Motor neuron (in vitro differentiated cells): ENCODE results near the gene ADAM12. TPM values are rescaled to one million over a fixed set of nuclear protein-coding genes. Genes with fewer than 3 reads are reported as not detected.
A peak's percentile ranks its signal among the peaks of the same experiment; 100 is the strongest.

Experiments used
- ATAC-seq, 8 experiments: fragments of 200-7000 bp; cut with Tn5 transposase; replicated peaks in 6 of 8; 2 replicates each; pipeline ENCODE4 v1.8.0; 2021; ENCODE audit warnings: mild to moderate bottlenecking in 8 of 8, moderate library complexity in 8 of 8
- H3K27ac ChIP-seq, 2 donors: fragments of 250-450 bp; sonication (Bioruptor Pico); 2 replicates each; pipeline ENCODE4 v1.9.0; 2021; ENCODE audit warnings: antibody characterized with exemption in 2 of 2, mild to moderate bottlenecking in 2 of 2, moderate library complexity in 1 of 2
- H3K4me1 ChIP-seq, 2 donors: fragments of 250-450 bp; sonication (Bioruptor Pico); replicated peaks in 1 of 2; 2 replicates each; pipeline ENCODE4 v1.6.1; 2021; ENCODE audit warnings: antibody characterized with exemption in 2 of 2, mild to moderate bottlenecking in 2 of 2, moderate library complexity in 1 of 2
- H3K4me3 ChIP-seq, 5 donors: fragments of 250-450 bp; sonication (Bioruptor Pico); 2 replicates each; pipeline ENCODE4 v1.9.0; 2021; ENCODE audit warnings: antibody characterized with exemption in 5 of 5, mild to moderate bottlenecking in 5 of 5, moderate library complexity in 4 of 5
- WGBS, 10 experiments: fragments of 450-650 bp; shearing (Covaris generic); methylation state at CpG; one replicate each; pipeline ENCODE4 v1.0.0; 2022; 5-methylcytosine and 5-hydroxymethylcytosine counted together
- in situ Hi-C, 9 experiments: fragments of 400-800 bp; cut with MboI; loops; one replicate each; pipeline ENCODE4 v1.15.0; 2021; ENCODE audit warnings: low sequenced_read_pairs in 9 of 9, low pct_unique_long_range_greater_than_20kb in 2 of 9; ENCODE audit not compliant: unreplicated experiment in 9 of 9
- total RNA-seq, 8 experiments: library from RNA; unstranded; fragments of 300-600 nt; gene quantifications; 2 replicates each; pipeline versions ENCODE4 v1.2.3 to v1.2.4, GENCODE V29; 2022

Gene ADAM12
- total RNA-seq, 8 experiments from 2014 or later = 0.63 to 62.9 (median 5.5) TPM

DNA sequence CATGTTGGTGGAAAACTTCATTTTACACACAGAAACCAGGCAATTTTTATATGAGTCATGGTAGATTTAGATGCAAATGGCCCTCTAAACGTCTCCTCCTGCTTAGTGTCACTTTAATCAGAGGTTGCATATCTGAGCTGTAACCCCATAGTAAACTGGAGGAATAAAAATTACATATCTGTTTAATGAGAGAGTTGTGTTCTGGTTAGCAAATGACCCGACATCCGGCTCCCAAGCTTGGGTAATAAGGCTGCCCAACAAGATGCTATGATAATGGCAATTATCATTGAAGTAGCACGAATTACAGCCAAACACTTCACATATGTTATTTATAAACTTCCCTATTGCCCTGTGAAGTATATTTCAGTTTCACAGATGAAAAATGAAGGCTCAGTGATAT, 10.6 kb upstream of the ADAM12 start:
- Histone ChIP-seq H3K4me3 (no peak overlapping the region), H3K27ac (no peak overlapping the region), H3K4me1 (peaks cover 21 to 35% of the 10 kb centered on the region in 2 donors)
- peak in 3 of 8 experiments; percentile 39 to 46 (median 44) for ATAC-seq
- in situ Hi-C loops = loop anchor here in 2 of 9 experiments (10.0 to 25.0 kb wide), 5 partner anchors 162 to 414 kb away; no protein-coding TSS in a partner anchor
- WGBS, 10 experiments = 4 to 80% (median 33%) methylated on average over 1 to 4 of the region's 4 CpGs; no CpG with 5 or more reads in 1 of the 10 experiments

DNA sequence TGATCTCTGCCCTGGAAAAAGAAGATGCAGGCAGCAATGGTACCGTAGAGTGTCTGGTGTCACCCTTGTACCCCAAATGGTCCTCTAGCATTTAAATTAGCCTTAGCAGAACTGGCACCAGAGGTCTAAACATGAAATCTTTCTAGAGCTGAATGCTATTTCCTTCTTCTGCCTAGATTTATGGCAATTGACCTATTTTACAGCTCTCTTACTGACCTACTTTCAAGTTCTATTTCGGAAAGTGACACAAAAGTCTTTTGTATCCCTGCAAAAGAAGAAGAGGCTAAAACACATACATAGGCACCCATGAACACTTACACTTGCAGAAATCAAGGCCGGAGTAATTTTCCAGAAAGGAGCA, 10.1 kb upstream of the ADAM12 start:
- peaks cover 15 to 30% of the 10 kb centered on the region in 2 donors for H3K4me1 ChIP-seq
- in situ Hi-C loops = loop anchor here in 2 of 9 experiments (10.0 to 25.0 kb wide), 5 partner anchors 161 to 414 kb away; no protein-coding TSS in a partner anchor
- 25 to 80% (median 70%) methylated on average over 2 to 3 of the region's 3 CpGs for WGBS, 10 experiments
- H3K27ac ChIP-seq = no peak overlapping the region
- no peak overlapping the region for H3K4me3 ChIP-seq
- ATAC-seq = no peak

DNA sequence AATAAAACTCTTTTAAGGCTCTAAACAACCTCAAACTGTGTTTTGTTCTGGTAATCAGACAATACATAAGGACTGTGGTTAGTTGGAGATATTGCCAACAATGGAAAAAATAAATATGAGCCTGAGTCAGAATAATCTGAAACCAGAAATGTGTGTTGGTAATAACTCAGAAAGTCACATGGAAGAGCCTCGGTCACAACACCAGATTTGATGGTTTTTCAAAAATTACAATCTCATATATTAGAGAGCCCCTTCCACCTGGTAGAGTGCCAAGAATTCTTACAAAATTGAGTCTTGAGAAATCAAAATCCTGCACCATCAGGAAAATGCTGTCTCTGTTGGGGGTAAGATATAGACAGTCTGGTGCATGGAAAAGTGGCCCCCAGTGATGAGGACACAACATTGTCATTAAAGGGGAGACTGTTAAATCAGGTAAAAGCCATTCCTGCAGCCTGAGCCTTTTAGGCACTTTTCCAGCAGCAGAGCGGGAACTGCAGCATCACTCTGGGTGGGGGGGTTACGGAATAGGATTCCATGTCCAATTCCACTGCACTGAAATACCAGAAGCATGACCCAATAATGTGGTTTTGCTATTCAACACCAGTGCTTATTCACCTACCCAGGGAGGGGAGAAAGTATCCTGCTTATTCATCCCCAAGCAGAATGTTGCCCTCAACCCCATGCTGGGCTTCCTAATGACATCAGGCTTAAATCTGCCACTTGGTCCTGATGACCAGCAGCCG, 9.5 kb upstream of the ADAM12 start:
- H3K4me3 ChIP-seq = no peak overlapping the region
- WGBS, 10 experiments = 0 to 100% (median 60%) methylated on average over 1 to 4 of the region's 4 CpGs; no CpG with 5 or more reads in 1 of the 10 experiments
- peak in 7 of 8 experiments; percentile 63 to 92 (median 89) for ATAC-seq
- in situ Hi-C loops = loop anchor here in 2 of 9 experiments (10.0 to 25.0 kb wide), 5 partner anchors 161 to 413 kb away; no protein-coding TSS in a partner anchor
- H3K27ac ChIP-seq = no peak overlapping the region
- peaks cover 12 to 24% of the 10 kb centered on the region in 2 donors for H3K4me1 ChIP-seq

DNA sequence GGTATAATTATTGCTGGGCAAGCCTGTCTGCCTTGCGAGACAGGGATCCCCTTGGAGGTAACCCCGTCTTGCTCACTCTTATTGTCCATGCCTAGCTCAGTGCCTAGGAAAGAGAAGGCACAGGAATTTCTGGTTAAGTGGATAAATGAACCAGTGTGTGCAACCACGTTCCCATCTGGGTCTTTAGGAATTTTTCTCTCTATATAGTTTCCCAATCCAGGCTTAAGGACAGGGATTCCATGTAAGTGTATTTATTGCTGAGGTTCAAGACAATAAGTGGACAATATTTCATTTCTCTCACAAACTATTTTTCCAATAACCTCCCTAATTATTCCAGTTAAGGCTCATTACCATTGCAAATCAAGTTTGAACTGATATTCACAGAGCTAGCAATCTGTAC, 8.9 kb upstream of the ADAM12 start:
- in situ Hi-C loops = loop anchor here in 2 of 9 experiments (10.0 to 25.0 kb wide), 5 partner anchors 160 to 412 kb away; no protein-coding TSS in a partner anchor
- H3K27ac ChIP-seq = no peak overlapping the region

DNA sequence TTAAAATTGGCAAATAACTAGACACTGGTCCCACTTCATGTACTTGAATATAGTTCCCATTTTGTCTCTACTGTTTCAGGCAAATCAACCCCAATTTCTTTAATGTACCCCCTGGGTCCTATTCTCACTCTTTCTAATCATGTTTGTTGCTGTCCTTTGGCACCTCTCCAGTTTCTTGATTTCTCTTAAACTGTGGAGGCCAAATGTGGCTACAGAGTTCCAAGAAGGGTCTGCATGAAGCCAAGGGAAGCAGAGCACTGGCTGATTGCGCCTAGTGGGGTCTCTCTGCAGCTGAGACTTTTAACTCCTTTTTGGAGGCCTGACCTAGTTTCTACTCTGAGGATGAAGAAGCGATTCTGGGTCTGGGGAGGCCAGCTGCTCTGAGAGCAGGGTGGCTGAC, 6.7 kb upstream of the ADAM12 start:
- in situ Hi-C loops = loop anchor here in 2 of 9 experiments (10.0 to 25.0 kb wide), 5 partner anchors 158 to 410 kb away; no protein-coding TSS in a partner anchor
- Histone ChIP-seq H3K4me3 (no peak overlapping the region), H3K4me1 (peaks cover 27 to 37% of the 10 kb centered on the region in 2 donors), H3K27ac (no peak overlapping the region)
- 40 to 100% (median 80%) methylated on average over 1 to 2 of the region's 2 CpGs; no CpG with 5 or more reads in 5 of the 10 experiments for WGBS, 10 experiments
- no peak for ATAC-seq

More for the DNA sequence above, 8.9 kb upstream of the ADAM12 start:
- ATAC-seq = peak in 2 of 8 experiments; percentile 7 to 12
- H3K4me3 ChIP-seq = no peak overlapping the region
- peaks cover 9 to 20% of the 10 kb centered on the region in 2 donors for H3K4me1 ChIP-seq
- WGBS, 10 experiments = 17 to 100% (median 95%) methylated on average over 1 to 3 of the region's 3 CpGs; no CpG with 5 or more reads in 2 of the 10 experiments

DNA sequence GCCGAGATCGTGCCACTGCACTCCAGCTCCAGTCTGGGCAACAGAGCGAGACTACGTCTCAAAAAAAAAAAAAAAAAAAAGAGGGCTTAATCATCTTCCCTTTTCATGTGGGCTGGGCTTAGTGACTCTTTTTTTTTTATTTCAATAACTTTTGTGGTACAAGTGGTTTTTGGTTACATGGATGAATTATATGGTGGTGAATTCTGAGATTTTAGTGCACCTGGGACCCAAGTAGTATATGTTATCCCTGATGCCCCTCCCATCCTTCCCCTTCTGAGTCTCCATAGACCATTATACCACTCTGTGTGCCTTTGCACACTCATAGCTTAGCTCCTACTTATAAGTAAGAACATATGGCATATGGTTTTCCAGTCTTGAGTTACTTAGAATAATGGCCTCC, 4.8 kb upstream of the ADAM12 start:
- peaks cover 29 to 32% of the 10 kb centered on the region in 2 donors for H3K4me1 ChIP-seq
- in situ Hi-C loops = loop anchor here in 2 of 9 experiments (10.0 to 25.0 kb wide), 5 partner anchors 156 to 408 kb away; no protein-coding TSS in a partner anchor
- H3K27ac ChIP-seq = no peak overlapping the region
- no peak overlapping the region for H3K4me3 ChIP-seq
- WGBS, 10 experiments = no CpG with 5 or more reads among the region's 4 CpGs
- no peak for ATAC-seq

DNA sequence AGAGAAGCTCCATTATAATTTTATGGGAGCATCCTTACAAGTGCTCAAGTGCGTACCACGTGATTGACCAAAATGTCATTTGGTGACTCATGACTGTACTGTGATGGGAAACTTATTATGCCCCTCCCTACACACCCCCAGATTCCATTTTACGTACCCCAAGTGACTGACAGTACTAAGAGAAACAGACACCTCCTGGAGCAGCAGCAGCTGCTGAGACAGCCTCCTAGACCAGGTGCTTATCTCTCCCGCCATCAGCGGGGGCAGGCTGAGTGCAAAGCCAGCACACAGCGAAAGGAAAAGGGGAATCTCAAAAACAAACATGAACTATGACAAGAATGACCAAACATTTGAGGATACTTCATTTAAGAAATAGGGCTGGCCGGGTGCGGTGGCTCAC, 4.2 kb upstream of the ADAM12 start:
- H3K4me3 ChIP-seq = no peak overlapping the region
- WGBS, 10 experiments = 71 to 100% (median 90%) methylated on average over 1 to 4 of the region's 8 CpGs; no CpG with 5 or more reads in 3 of the 10 experiments
- H3K27ac ChIP-seq = no peak overlapping the region
- in situ Hi-C loops = loop anchor here in 2 of 9 experiments (10.0 to 25.0 kb wide), 5 partner anchors 155 to 408 kb away; no protein-coding TSS in a partner anchor
- peaks cover 26 to 27% of the 10 kb centered on the region in 2 donors for H3K4me1 ChIP-seq
- no peak for ATAC-seq

DNA sequence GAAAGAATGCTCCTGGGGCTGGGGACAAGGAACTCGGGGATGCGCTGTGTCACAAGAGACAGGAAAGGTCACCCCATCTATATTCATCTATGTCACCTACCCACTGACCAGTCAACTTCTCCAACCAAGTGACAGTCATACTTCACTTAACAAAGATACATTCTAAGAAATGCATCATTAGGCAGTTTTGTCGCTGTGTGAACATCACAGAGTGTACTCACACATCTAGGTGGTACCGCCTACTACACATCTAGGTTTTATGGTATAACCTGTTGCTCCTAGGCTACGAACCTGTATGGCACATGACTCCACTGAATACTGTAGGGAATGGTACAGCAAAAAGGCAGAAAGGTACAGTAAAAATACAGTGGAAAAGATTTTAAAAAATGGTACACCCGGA, 3.8 kb upstream of the ADAM12 start:
- in situ Hi-C loops = loop anchor here in 2 of 9 experiments (10.0 to 25.0 kb wide), 5 partner anchors 155 to 407 kb away; no protein-coding TSS in a partner anchor
- no peak overlapping the region for H3K27ac ChIP-seq
- no peak for ATAC-seq
- peaks cover 24 to 27% of the 10 kb centered on the region in 2 donors for H3K4me1 ChIP-seq
- 60 to 100% (median 89%) methylated on average over 1 to 4 of the region's 6 CpGs; no CpG with 5 or more reads in 2 of the 10 experiments for WGBS, 10 experiments
- H3K4me3 ChIP-seq = no peak overlapping the region

DNA sequence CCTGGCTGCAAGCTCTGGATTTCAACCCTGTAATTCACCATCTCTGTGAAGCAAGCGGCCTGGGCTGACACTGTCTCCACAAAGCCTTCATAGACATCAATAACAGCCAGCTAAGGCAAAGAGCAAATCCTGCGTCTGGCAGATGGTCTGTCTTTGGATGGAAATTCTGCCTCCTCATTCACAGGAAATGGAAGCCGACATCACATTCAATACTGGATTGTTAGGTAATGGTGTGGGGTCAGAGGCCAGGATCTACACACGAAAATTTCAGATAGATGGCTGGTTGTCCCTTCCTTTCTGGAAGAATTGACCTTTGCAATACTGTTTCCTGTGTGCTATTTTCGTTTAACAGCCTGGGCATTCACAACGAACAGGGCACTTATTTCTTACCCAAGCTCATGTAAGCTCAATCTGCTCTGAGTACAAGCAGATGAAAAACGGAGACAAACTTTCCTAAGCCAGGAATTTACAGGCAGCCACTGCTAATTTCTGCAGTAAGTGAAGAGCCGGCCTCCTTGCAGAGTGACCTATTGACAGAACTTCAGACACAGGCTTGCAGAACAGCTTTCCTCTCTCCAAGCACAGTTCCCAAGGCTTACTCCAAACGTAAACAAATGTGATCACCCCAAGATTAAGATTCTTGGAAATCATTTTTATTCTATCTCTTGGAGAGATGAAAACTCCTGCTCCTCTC, 3.1 kb upstream of the ADAM12 start:
- H3K27ac ChIP-seq = peak overlapping the region; percentile 55 to 56
- in situ Hi-C loops = loop anchor here in 2 of 9 experiments (10.0 to 25.0 kb wide), 5 partner anchors 154 to 407 kb away; no protein-coding TSS in a partner anchor
- H3K4me1 ChIP-seq = peaks cover 27 to 29% of the 10 kb centered on the region in 2 donors
- 0 to 37% (median 16%) methylated on average over 1 to 9 of the region's 9 CpGs for WGBS, 10 experiments
- H3K4me3 ChIP-seq = no peak overlapping the region
- ATAC-seq = peak in 5 of 8 experiments; percentile 35 to 54 (median 37)

DNA sequence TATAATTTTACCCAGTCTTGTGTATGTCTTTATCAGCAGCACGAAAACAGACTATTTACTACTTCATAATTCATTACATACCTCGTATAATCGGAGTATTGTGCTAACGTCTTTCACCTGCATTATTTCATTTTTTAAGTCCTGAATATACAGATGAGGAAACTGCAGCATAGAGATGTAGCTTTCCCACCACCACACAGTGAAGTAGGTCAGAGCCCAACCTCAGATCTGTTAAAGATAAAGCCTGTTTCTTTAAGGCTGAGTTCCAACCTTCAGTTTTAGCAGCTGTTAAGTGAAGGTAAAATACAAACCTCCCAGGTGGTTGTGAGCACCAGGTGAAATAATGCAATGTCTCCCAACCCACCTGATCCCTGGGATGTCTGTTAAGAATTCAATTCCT, 2.0 kb upstream of the ADAM12 start:
- WGBS, 10 experiments = 62 to 100% (median 91%) methylated on average over 2 to 4 of the region's 4 CpGs; no CpG with 5 or more reads in 3 of the 10 experiments
- no peak for ATAC-seq
- Histone ChIP-seq H3K4me1 (peaks cover 27 to 29% of the 10 kb centered on the region in 2 donors), H3K4me3 (no peak overlapping the region), H3K27ac (peak overlapping the region in 1 of 2 donors; percentile 55)
- in situ Hi-C loops = loop anchor here in 2 of 9 experiments (10.0 to 25.0 kb wide), 5 partner anchors 153 to 406 kb away; no protein-coding TSS in a partner anchor

DNA sequence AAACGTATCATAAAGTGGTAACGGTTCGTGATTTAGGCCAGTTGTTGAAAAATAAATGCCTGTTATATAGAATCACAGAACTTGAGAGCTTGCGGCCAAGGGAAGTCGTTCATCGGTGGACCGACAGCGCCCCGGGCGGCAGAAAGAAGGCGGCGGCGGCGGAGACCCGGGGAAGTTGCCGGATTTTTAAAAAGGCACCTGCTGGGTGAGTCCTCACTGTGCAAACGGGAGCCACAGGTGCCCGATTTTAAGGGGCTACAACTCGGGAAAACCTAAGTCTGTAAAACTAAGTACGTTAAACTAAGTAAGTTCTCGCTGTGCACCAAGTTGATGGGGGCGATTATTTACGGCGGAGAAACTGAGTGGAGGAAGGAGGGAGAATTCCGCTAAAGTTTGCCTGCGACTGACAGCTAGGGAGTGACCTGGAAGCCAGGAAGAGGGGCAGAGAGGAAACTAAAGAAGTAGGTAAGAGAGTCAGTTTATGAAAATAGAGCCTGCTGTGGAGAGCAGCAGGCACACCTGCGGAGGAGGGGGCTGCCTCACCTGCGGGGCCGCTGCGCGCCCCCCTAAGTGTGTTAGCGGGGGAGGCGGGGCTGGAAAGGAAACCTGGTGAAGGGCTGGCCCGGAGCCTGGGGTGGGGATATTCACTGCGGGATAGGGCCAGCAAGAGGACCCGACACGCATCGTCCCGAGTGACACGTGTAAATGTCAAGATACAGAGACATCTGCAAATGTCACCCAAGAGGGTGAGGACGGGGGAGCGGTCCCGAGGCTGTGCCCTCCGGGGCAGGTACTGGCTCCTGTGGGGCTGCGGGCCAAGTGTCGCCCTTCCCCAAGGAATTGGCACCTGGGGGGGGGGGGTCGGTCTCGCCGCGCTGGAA, 996 bp downstream of the ADAM12 start:
- H3K4me3 ChIP-seq = peak overlapping the region; percentile 41 to 55 (median 50)
- peaks cover 24 to 28% of the 10 kb centered on the region in 2 donors for H3K4me1 ChIP-seq
- peak; percentile 38 to 77 (median 56) for ATAC-seq
- in situ Hi-C loops = loop anchor here in 2 of 9 experiments (25.0 kb wide), 4 partner anchors 150 to 400 kb away; no protein-coding TSS in a partner anchor
- WGBS, 10 experiments = 0 to 6% (median 0%) methylated on average over 2 to 31 of the region's 50 CpGs; no CpG with 5 or more reads in 1 of the 10 experiments
- H3K27ac ChIP-seq = no peak overlapping the region
